PC-3 (cell line): ENCODE data around the gene CCDC187. TPM values are rescaled to one million over a fixed set of nuclear protein-coding genes. Genes with fewer than 3 reads are reported as not detected.

ENCODE experiments used
- ATAC-seq: fragments of 200-7000 bp; cut with Tn5 transposase; 2 replicates; pipeline ENCODE4 v1.9.1; 2020; ENCODE audit warnings: mild to moderate bottlenecking, moderate library complexity
- BruUV-seq: library from RNA; stranded (reverse); fragments of 400-500 nt; replicated peaks from 2 replicates; lab custom pipeline; 2021; lab: Mats Ljungman, UMichigan
- CTCF ChIA-PET: fragments of 300-600 bp; sonication (Branson Sonifier 250); formaldehyde crosslinking; loops from one replicate; lab custom pipeline; 2022; ENCODE audit warnings: antibody characterized with exemption; lab: Charles Lee
- POLR2A ChIA-PET: fragments of 300-600 bp; sonication (Branson Sonifier 250); formaldehyde crosslinking; loops from one replicate; lab custom pipeline; 2022; ENCODE audit warnings: antibody characterized with exemption; ENCODE audit not compliant: unreplicated experiment; lab: Charles Lee
- DNase-seq: peaks from one replicate; pipeline ENCODE4 v3.0.0-alpha.2; 2015
- H2AFZ ChIP-seq: fragments of 300-600 bp; sonication (generic); 2 replicates; pipeline ENCODE4 v1.6.0; 2016; ENCODE audit warnings: antibody characterized with exemption, low read length
- H3F3A ChIP-seq: fragments of 300-600 bp; sonication (generic); one replicate; pipeline ENCODE4 v1.6.0; 2017; ENCODE audit warnings: antibody characterized with exemption, low read length, control low read depth, mild to moderate bottlenecking; ENCODE audit not compliant: unreplicated experiment
- H3K27ac ChIP-seq: fragments of 300-600 bp; sonication (generic); 2 replicates; pipeline ENCODE4 v1.5.1; 2016; ENCODE audit warnings: mild to moderate bottlenecking, low read length
- H3K27me3 ChIP-seq: fragments of 300-600 bp; sonication (generic); 2 replicates; pipeline ENCODE4 v1.6.1; 2016; ENCODE audit warnings: low read length, mixed read lengths
- H3K36me3 ChIP-seq: fragments of 300-600 bp; sonication (generic); 2 replicates; pipeline ENCODE4 v1.6.1; 2016; ENCODE audit warnings: low read depth, mixed run types, low read length, mixed read lengths
- H3K4me1 ChIP-seq: fragments of 300-600 bp; sonication (generic); 2 replicates; pipeline ENCODE4 v1.5.1; 2016; ENCODE audit warnings: low read length; ENCODE audit not compliant: insufficient read depth
- H3K4me2 ChIP-seq: fragments of 300-600 bp; sonication (generic); 2 replicates; pipeline ENCODE4 v1.6.0; 2016; ENCODE audit warnings: low read length
- H3K4me3 ChIP-seq: fragments of 300-600 bp; sonication (generic); 2 replicates; pipeline ENCODE4 v1.5.1; 2016; ENCODE audit warnings: mild to moderate bottlenecking, low read length, mixed read lengths
- H3K79me2 ChIP-seq: fragments of 300-600 bp; sonication (generic); 2 replicates; pipeline ENCODE4 v1.6.1; 2017; ENCODE audit warnings: low read length, mixed read lengths
- H3K9ac ChIP-seq: fragments of 300-600 bp; sonication (generic); 2 replicates; pipeline ENCODE4 v1.6.0; 2016; ENCODE audit warnings: mild to moderate bottlenecking, low read length
- H3K9me2 ChIP-seq: fragments of 300-600 bp; sonication (generic); replicated peaks from 2 replicates; pipeline ENCODE4 v1.6.1; 2016; ENCODE audit warnings: mixed run types, low read length, mixed read lengths
- H3K9me3 ChIP-seq: fragments of 300-600 bp; sonication (generic); 2 replicates; pipeline ENCODE4 v1.6.1; 2016; ENCODE audit warnings: low read length, mixed read lengths
- H4K20me1 ChIP-seq: fragments of 300-600 bp; sonication (generic); 2 replicates; pipeline ENCODE4 v1.6.1; 2016; ENCODE audit warnings: low read length, mixed read lengths
- EZH2 ChIP-seq: fragments of 300-600 bp; sonication (generic); IDR thresholded peaks from one replicate; pipeline ENCODE4 v1.6.1; 2017; ENCODE audit warnings: antibody characterized with exemption, mild to moderate bottlenecking, low read length; ENCODE audit not compliant: unreplicated experiment
- EZH2phosphoT487 ChIP-seq: fragments of 300-600 bp; sonication (generic); IDR thresholded peaks from 2 replicates; pipeline ENCODE4 v1.6.1; 2018; ENCODE audit warnings: mild to moderate bottlenecking, antibody characterized with exemption, low read length, borderline replicate concordance
- intact Hi-C: fragments of 100-400 bp; cut with micrococcal nuclease; formaldehyde crosslinking; loops from 2 replicates; pipeline ENCODE4 v1.9.0; 2023
- total RNA-seq: library from RNA; depleted of rRNA; stranded (reverse); fragments of >200 nt; gene quantifications from 2 replicates; pipeline ENCODE4 v1.2.3, GENCODE V29; 2014
- TF ChIP-seq, protein P1 (sequence below): fragments of 300-600 bp; sonication (generic); conservative IDR thresholded peaks from 2 replicates; pipeline ENCODE4 v1.5.1; 2017; ENCODE audit warnings: antibody characterized with exemption, low read depth, mild to moderate bottlenecking, low read length

CCDC187 gene
- total RNA-seq, 1 experiment from 2014 or later = 0.04 TPM

DNA sequence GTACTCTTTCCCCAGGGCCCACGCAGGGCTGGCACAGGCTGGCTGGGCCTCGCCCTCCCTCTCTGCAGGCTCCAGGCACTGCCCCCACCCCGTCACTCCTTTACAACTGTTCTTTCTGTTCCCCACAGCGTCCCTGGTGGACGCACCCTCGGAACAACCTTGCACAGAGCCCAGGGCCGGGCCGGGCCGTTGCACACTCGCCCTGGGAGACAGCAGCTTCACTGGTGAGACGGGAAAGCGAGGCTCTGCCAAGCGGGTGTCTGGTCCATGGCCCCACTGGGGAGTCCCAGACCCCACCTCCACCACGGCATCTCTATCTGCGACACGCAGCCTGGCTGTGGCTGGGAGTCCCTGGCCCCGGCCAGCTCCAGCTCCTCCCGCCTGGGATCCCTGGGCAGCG, 39.9 kb downstream of the CCDC187 start:
- intact Hi-C loops = no loop called here
- Histone ChIP-seq H3K36me3 (no peaks in the 10 kb centered on the region), H4K20me1 (no peaks in the 10 kb centered on the region), H2AFZ (no peak overlapping the region), H3K9me2 (no peaks in the 10 kb centered on the region), H3K9ac (no peak overlapping the region), H3K9me3 (no peaks in the 10 kb centered on the region), H3K27ac (no peak overlapping the region), H3F3A (no peaks in the 10 kb centered on the region), H3K79me2 (no peaks in the 10 kb centered on the region), H3K4me2 (no peak overlapping the region), H3K4me3 (no peak overlapping the region), H3K4me1 (no peaks in the 10 kb centered on the region), H3K27me3 (no peaks in the 10 kb centered on the region)
- POLR2A ChIA-PET = no interaction called here
- no peak for DNase-seq
- BruUV-seq = no TSS peak
- CTCF ChIA-PET = no interaction called here
- TF ChIP-seq EZH2 (no peak), EZH2phosphoT487 (no peak)
- TF ChIP-seq, protein P1, sequence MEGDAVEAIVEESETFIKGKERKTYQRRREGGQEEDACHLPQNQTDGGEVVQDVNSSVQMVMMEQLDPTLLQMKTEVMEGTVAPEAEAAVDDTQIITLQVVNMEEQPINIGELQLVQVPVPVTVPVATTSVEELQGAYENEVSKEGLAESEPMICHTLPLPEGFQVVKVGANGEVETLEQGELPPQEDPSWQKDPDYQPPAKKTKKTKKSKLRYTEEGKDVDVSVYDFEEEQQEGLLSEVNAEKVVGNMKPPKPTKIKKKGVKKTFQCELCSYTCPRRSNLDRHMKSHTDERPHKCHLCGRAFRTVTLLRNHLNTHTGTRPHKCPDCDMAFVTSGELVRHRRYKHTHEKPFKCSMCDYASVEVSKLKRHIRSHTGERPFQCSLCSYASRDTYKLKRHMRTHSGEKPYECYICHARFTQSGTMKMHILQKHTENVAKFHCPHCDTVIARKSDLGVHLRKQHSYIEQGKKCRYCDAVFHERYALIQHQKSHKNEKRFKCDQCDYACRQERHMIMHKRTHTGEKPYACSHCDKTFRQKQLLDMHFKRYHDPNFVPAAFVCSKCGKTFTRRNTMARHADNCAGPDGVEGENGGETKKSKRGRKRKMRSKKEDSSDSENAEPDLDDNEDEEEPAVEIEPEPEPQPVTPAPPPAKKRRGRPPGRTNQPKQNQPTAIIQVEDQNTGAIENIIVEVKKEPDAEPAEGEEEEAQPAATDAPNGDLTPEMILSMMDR = no peak
- no peak for ATAC-seq

DNA sequence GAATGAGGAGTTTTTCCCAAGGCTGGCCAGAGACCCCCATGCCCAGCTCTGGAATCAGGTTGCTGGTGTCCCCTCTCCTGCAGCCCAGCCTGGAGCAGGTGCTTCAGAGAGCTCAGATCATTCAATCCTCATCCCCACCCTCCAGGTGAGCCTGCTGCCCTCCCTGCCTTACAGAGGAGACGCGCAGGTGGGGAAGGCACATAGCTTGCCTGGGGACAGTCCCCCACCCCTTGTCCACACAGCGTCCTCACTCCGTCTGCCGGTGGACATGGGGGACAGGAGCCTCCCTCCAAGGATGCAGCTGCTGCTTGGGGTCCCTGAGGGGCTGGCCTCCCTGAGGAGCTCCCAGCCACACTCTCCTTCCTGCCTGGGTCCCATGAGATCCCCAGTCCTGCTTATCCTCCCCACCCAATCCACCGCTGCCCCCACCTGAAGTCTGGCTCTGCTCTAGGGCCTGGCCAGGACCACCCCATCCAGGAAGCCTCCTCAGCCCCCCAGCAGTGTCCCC, 41.2 kb downstream of the CCDC187 start:
- intact Hi-C loops = no loop called here

More for the DNA sequence above, 41.2 kb downstream of the CCDC187 start:
- no peak overlapping the region for H3K9ac ChIP-seq
- no peaks in the 10 kb centered on the region for H3K9me2 ChIP-seq
- H3K79me2 ChIP-seq = no peaks in the 10 kb centered on the region
- H2AFZ ChIP-seq = no peak overlapping the region
- no peaks in the 10 kb centered on the region for H3F3A ChIP-seq
- ChIA-PET CTCF (no interaction called here), POLR2A (no interaction called here)
- H4K20me1 ChIP-seq = no peaks in the 10 kb centered on the region
- H3K27ac ChIP-seq = no peak overlapping the region
- DNase-seq = no peak
- H3K4me1 ChIP-seq = no peaks in the 10 kb centered on the region
- no peak for ATAC-seq
- H3K36me3 ChIP-seq = no peaks in the 10 kb centered on the region
- no peak overlapping the region for H3K4me2 ChIP-seq
- no peak overlapping the region for H3K4me3 ChIP-seq
- H3K27me3 ChIP-seq = no peaks in the 10 kb centered on the region
- no TSS peak for BruUV-seq
- no peaks in the 10 kb centered on the region for H3K9me3 ChIP-seq
- TF ChIP-seq EZH2 = no peak
- TF ChIP-seq EZH2phosphoT487 = no peak
- TF ChIP-seq, protein P1 = no peak
